ENCODE results near the gene IRAK2. TPM values are rescaled to one million over a fixed set of nuclear protein-coding genes. Genes with fewer than 3 reads are reported as not detected.

The IRAK2 gene
- polyA plus RNA-seq, 3 donors, result 0.78 to 2.0 (median 1.5) TPM

DNA sequence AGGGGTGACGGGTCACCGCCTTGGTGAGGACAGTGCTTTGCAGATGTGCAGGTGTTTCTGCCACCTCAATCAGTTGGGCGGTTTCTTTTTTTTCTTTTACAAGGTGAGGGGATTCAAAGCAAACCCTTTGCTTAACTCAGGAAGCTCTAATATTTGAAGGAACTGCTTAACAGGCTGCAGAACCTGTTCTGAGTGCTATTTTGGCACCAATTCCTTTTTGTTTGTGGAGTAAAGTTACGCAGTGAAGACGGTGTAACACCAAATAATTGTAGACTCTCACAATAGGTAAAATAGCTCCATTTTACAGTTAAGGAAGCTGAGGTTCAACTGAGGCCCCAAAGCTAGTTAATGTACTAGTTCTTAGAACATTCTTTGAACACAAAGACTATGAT lies 121.4 kb downstream of the IRAK2 start:
- TF ChIP-seq, protein P1, sequence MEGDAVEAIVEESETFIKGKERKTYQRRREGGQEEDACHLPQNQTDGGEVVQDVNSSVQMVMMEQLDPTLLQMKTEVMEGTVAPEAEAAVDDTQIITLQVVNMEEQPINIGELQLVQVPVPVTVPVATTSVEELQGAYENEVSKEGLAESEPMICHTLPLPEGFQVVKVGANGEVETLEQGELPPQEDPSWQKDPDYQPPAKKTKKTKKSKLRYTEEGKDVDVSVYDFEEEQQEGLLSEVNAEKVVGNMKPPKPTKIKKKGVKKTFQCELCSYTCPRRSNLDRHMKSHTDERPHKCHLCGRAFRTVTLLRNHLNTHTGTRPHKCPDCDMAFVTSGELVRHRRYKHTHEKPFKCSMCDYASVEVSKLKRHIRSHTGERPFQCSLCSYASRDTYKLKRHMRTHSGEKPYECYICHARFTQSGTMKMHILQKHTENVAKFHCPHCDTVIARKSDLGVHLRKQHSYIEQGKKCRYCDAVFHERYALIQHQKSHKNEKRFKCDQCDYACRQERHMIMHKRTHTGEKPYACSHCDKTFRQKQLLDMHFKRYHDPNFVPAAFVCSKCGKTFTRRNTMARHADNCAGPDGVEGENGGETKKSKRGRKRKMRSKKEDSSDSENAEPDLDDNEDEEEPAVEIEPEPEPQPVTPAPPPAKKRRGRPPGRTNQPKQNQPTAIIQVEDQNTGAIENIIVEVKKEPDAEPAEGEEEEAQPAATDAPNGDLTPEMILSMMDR (IDR thresholded peaks at IDR 0.05), result no peak
- Histone ChIP-seq H3K9ac (ENCODE audit: insufficient read depth, low read length, poor library complexity, severe bottlenecking) (no peak overlapping the region), H3K36me3 (replicated peaks in 1 of 2; ENCODE audit: control insufficient read depth in 1 of 2, insufficient read depth in 2 of 2, low read length in 2 of 2) (peaks cover 45 to 79% of the 10 kb centered on the region in 2 donors), H3K27me3 (ENCODE audit: control insufficient read depth in 2 of 2, insufficient read depth in 2 of 2, low read length in 2 of 2) (no peaks in the 10 kb centered on the region), H4K20me1 (ENCODE audit: insufficient read depth, low read length) (no peaks in the 10 kb centered on the region), H3K27ac (ENCODE audit: low read depth in 1 of 2, low read length in 2 of 2) (peak overlapping the region in 1 of 2 donors; percentile 26), H3K9me3 (replicated peaks in 1 of 2; ENCODE audit: control insufficient read depth in 1 of 2, insufficient read depth in 1 of 2, low read length in 2 of 2) (no peaks in the 10 kb centered on the region), H3K79me2 (ENCODE audit: insufficient read depth, low read length) (no peaks in the 10 kb centered on the region), H3K4me2 (replicated peaks; ENCODE audit: extremely low read depth, low read length, poor library complexity, severe bottlenecking) (no peak overlapping the region), H3K4me3 (replicated peaks in 1 of 3; ENCODE audit: low read depth in 2 of 3, low read length in 3 of 3) (no peak overlapping the region), H2AFZ (ENCODE audit: insufficient read depth, low read depth, low read length, poor library complexity, severe bottlenecking) (no peak overlapping the region), H3K4me1 (ENCODE audit: control insufficient read depth in 1 of 2, insufficient read depth in 2 of 2, low read length in 2 of 2) (peaks cover 0 to 5% of the 10 kb centered on the region in 2 donors)
- Mint-ChIP-seq H3K9me3 (no peaks in the 10 kb centered on the region), H3K27me3 (ENCODE audit: low read depth in 3 of 3) (no peaks in the 10 kb centered on the region), H3K4me3 (no peak overlapping the region), H3K36me3 (peaks cover 71 to 73% of the 10 kb centered on the region in 2 donors), H3K4me1 (peaks cover 8% of the 10 kb centered on the region), H3K27ac (peak overlapping the region in 1 of 7 donors; percentile 57)
- DNase-seq, result no peak
- intact Hi-C loops (cut with micrococcal nuclease), result no loop called here
- WGBS (ENCODE audit: insufficient coverage), result no CpG with 5 or more reads among the region's 5 CpGs

DNA sequence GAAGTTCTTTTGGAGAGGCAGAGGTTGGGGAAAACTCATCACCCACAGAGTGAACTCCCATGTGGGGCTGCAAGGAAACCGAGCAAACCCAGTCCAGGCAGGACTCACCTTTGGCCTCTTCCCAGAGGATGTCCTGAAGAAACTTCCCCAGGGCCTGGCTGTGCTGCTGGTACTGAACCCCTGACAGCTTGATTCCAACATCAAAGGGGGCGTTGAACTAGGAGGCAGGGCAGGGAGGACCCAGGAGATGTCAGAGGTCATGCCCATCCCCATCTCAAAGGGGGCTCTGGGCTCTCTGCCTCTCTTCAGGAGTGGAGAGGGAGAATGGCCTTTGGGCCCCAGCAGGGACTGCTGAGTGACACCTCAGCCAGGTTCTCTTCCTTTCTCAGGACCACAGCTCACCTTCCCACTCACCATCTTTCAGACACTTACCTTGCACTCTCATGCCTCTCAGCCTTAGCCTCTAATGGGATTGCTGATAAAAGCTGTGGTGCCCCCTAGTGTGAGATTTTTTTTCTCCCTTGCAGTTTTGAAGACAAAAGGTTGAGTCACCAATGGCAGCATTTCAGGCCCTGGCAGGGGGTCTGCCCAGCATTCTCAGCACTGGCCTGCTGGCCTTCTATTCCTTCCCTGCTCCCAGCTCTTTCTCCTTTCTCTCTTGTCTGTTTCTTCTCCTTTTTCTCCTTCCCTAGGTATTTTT lies 122.0 kb downstream of the IRAK2 start:
- H4K20me1 ChIP-seq (ENCODE audit: insufficient read depth, low read length), result no peaks in the 10 kb centered on the region

More for the DNA sequence above, 122.0 kb downstream of the IRAK2 start:
- intact Hi-C loops (cut with micrococcal nuclease), result no loop called here
- no peak overlapping the region for H3K4me3 Mint-ChIP-seq
- Histone ChIP-seq H3K9ac (ENCODE audit: insufficient read depth, low read length, poor library complexity, severe bottlenecking) (no peak overlapping the region), H3K36me3 (replicated peaks in 1 of 2; ENCODE audit: control insufficient read depth in 1 of 2, insufficient read depth in 2 of 2, low read length in 2 of 2) (peaks cover 44 to 73% of the 10 kb centered on the region in 2 donors), H3K79me2 (ENCODE audit: insufficient read depth, low read length) (no peaks in the 10 kb centered on the region), H3K27me3 (ENCODE audit: control insufficient read depth in 2 of 2, insufficient read depth in 2 of 2, low read length in 2 of 2) (no peaks in the 10 kb centered on the region), H2AFZ (ENCODE audit: insufficient read depth, low read depth, low read length, poor library complexity, severe bottlenecking) (no peak overlapping the region), H3K4me3 (replicated peaks in 1 of 3; ENCODE audit: low read depth in 2 of 3, low read length in 3 of 3) (no peak overlapping the region), H3K4me1 (ENCODE audit: control insufficient read depth in 1 of 2, insufficient read depth in 2 of 2, low read length in 2 of 2) (peaks cover 5 to 11% of the 10 kb centered on the region in 2 donors), H3K27ac (ENCODE audit: low read depth in 1 of 2, low read length in 2 of 2) (peak overlapping the region in 1 of 2 donors; percentile 47), H3K4me2 (replicated peaks; ENCODE audit: extremely low read depth, low read length, poor library complexity, severe bottlenecking) (no peak overlapping the region), H3K9me3 (replicated peaks in 1 of 2; ENCODE audit: control insufficient read depth in 1 of 2, insufficient read depth in 1 of 2, low read length in 2 of 2) (no peaks in the 10 kb centered on the region)
- no peaks in the 10 kb centered on the region for H3K9me3 Mint-ChIP-seq
- H3K27me3 Mint-ChIP-seq (ENCODE audit: low read depth in 3 of 3), result no peaks in the 10 kb centered on the region
- H3K27ac Mint-ChIP-seq, result peak overlapping the region in 4 of 7 donors; percentile 31 to 51 (median 39)
- H3K4me1 Mint-ChIP-seq, result peaks cover 14% of the 10 kb centered on the region
- H3K36me3 Mint-ChIP-seq, result peaks cover 69 to 76% of the 10 kb centered on the region in 2 donors
- WGBS (ENCODE audit: insufficient coverage), result no CpG with 5 or more reads among the region's 2 CpGs
- peak in 2 of 3 donors; percentile 27 to 53 for DNase-seq
- TF ChIP-seq, protein P1 (IDR thresholded peaks at IDR 0.05), result no peak

Data from CD14-positive monocyte (primary cell).